Measurements from ENCODE around the gene FXN.
"Not testable (repeated sequence)": the region's sequence is repeated elsewhere in the genome, so short reads cannot be mapped to it uniquely, and the experiment has no call there.

FXN gene

GRCh38 chr9:69035438-69036308 lies at the start of gene FXN:
TSS of gene FXN (plus strand) at chr9:69035752. CDS start at chr9:69035783, 31 bp downstream.
- TF ChIP-seq POLR2A (IDR thresholded peaks at IDR 0.05; ENCODE audit: low read depth, low read length) = peak; percentile 75
- DNase-seq (ENCODE audit: insufficient read length, low spot score) (peak; percentile 98), FAIRE-seq (no peak)

DNA sequence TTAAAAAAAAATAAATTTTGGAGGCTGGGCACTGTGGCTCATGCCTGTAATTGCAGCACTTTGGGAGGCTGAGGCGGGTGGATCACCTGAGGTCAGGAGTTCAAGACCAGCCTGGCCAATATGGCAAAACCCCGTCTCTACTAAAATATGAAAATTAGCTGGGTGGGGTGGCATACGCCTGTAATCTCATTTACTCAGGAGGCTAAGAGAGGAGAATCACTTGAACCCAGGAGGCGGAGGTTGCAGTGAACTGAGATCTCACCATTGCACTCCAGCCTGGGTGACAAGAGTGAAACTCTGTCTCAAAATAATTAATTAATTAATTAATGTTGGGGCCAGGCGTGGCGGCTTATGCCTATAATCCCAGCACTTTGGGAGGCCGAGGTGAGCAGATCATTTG lies 48.6 kb upstream of the FXN start:
- FAIRE-seq = not testable (repeated sequence)

GRCh38 chr9:68991457-68991856 lies 44.1 kb upstream of the FXN start:
- no peak for FAIRE-seq
- TF ChIP-seq POLR2A (IDR thresholded peaks at IDR 0.05; ENCODE audit: low read depth, low read length) = no peak

More for the DNA sequence above, 48.6 kb upstream of the FXN start:
- not testable (repeated sequence) for DNase-seq (ENCODE audit: insufficient read length, low spot score)

GRCh38 chr9:68995776-68996175 lies 39.8 kb upstream of the FXN start:
- FAIRE-seq = no peak
- DNase-seq (ENCODE audit: insufficient read length, low spot score) = no peak
- TF ChIP-seq POLR2A (IDR thresholded peaks at IDR 0.05; ENCODE audit: low read depth, low read length) = no peak

More at GRCh38 chr9:68991457-68991856, 44.1 kb upstream of the FXN start:
- no peak for DNase-seq (ENCODE audit: insufficient read length, low spot score)

DNA sequence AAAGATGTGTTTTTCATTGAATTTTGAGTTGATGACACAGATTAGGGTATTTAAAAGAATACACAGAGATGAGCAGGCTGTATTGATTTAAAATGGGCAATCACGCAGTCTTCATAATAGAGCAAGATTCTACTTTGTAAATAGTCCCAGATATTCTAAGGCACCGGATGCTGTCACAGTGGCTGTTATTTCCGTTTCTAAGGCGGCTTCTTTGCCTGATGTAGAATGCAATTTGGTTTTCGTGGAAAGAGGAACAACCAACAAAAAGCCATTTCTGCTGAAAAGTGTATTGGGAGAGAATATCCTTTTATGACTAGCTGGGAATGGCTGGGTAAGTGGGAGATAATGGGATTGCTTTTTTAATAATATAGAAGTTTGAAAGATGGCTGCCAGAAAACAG lies 39.1 kb upstream of the FXN start:
- FAIRE-seq (no peak), DNase-seq (ENCODE audit: insufficient read length, low spot score) (no peak)
- TF ChIP-seq POLR2A (IDR thresholded peaks at IDR 0.05; ENCODE audit: low read depth, low read length) = no peak

- DNase-seq (ENCODE audit: insufficient read length, low spot score) (no peak), FAIRE-seq (no peak)
- no peak for TF ChIP-seq POLR2A (IDR thresholded peaks at IDR 0.05; ENCODE audit: low read depth, low read length)
Observed at GRCh38 chr9:68997666-68998065, 37.9 kb upstream of the FXN start.

- no peak for TF ChIP-seq POLR2A (IDR thresholded peaks at IDR 0.05; ENCODE audit: low read depth, low read length)
- DNase-seq (ENCODE audit: insufficient read length, low spot score) (no peak), FAIRE-seq (no peak)
Observed at GRCh38 chr9:68998385-68998784, 37.2 kb upstream of the FXN start.

DNA sequence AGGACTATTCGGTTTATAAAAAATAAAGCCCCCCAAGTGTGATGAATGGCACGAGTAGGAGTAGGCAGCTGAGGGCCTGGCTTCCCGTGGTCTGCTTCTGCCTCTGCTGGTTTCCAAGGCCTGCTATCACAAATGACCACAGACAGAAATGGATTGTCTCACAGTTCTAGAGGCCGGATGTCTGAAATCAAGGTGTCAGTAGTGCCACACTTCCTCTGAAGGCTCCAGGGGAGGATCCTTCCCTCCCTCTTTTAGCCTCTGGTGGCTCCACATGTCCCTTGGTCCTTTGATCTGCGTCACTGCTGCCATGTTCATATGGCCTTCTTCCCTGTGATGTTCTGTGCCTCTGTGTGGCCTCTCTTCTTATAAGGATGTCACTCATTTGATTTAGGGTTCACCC lies 36.7 kb upstream of the FXN start:
- TF ChIP-seq POLR2A (IDR thresholded peaks at IDR 0.05; ENCODE audit: low read depth, low read length) = no peak
- DNase-seq (ENCODE audit: insufficient read length, low spot score) (no peak), FAIRE-seq (no peak)

- TF ChIP-seq POLR2A (IDR thresholded peaks at IDR 0.05; ENCODE audit: low read depth, low read length) = no peak
- peak; percentile 88 for FAIRE-seq
- DNase-seq (ENCODE audit: insufficient read length, low spot score) = peak; percentile 72
Observed at GRCh38 chr9:68999393-69000105, 36.0 kb upstream of the FXN start.

DNA sequence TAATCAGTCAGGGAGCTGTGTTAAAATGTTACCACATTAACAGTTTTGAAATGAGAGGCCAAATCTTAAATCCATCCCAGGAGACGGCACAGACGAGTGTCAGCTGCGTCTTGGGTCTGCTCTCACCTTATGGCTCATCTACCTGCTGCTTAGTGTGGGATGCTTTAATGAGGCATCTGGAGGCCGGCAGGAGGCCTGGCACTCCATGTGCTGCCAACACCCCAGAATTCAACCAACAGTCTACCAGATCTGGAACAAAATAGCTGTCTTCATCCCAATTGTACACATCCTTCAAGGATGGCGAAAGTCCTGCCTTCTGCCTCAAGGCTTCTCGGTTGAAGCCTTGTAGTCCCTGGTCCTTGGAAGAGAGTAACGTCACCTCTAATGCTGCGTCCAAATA lies 33.6 kb upstream of the FXN start:
- no peak for FAIRE-seq
- TF ChIP-seq POLR2A (IDR thresholded peaks at IDR 0.05; ENCODE audit: low read depth, low read length) = no peak

DNA sequence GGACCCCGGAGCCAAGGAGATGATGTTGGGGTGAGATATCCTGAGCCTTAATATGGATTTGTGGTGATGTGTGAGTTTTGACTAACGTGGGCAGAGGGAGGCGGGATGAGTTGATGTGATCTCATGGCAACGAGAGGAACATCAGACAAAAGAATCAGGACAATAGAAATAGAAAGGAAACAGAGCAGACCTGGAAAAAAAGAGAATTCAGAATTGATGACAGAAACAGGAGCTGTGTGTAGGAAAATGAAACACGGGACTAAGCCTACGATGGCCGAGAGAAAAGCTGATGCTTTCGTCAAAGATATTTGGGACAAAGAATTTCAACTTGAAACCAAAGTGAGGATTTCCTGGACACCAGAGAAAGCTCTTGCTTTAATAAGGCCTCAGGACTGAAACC lies 32.5 kb upstream of the FXN start:
- FAIRE-seq (no peak), DNase-seq (ENCODE audit: insufficient read length, low spot score) (no peak)
- TF ChIP-seq POLR2A (IDR thresholded peaks at IDR 0.05; ENCODE audit: low read depth, low read length) = no peak

More for the DNA sequence above, 33.6 kb upstream of the FXN start:
- no peak for DNase-seq (ENCODE audit: insufficient read length, low spot score)

GRCh38 chr9:69004836-69005235 lies 30.7 kb upstream of the FXN start:
- no peak for TF ChIP-seq POLR2A (IDR thresholded peaks at IDR 0.05; ENCODE audit: low read depth, low read length)
- FAIRE-seq (no peak), DNase-seq (ENCODE audit: insufficient read length, low spot score) (no peak)

DNA sequence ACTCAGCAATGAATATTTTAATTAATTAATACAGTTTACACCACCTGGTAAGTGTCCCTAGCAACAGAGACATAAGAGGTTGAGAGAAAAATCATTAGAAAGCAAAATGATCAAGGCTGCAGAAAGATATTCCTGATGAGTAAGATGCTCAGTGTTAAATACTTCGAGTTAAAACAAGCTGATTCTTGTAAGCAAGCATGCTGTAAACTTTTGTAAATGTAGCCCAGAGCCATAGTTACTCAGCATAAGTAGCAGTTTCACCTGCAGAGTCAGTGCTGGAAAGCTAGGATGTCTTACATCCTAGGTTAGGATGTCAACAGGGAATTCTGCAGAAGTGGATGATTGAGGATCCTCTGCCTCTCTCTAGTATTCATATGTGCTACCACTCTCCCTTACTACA lies 25.8 kb upstream of the FXN start:
- no peak for DNase-seq (ENCODE audit: insufficient read length, low spot score)
- FAIRE-seq = no peak
- TF ChIP-seq POLR2A (IDR thresholded peaks at IDR 0.05; ENCODE audit: low read depth, low read length) = no peak

DNA sequence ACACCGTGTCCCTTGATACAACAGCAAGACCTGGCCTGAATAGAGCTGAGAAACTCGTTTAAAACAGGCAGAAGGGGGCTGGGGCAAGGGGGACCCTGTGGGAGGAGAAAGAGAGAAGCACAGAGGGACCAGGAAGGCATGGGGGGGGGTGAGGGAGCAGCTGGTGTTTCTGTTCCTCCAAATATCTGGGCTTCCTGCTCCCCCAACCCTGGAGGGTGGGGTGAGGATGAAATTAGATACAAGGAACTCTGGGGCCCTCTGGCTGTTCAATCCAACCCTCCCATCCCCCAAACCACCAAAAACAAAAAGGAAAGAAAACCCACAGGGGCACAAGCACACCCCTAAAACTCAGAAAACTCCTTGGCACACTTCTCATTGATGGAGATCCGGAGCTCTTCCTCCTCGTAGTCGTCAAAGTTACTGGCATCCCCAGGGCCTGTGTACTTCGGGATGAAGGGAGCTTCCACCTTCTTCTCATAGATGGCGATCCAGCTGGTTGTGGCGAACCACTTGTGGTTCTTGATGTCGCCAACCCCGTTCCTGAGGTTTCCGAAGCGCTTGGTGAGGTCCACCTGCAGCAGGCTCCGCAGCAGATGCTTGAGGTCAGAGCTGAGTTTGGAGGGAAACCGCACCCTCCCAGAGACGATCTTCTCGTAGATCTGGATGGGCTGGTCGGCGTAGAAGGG lies 22.7 kb upstream of the FXN start:
- no peak for DNase-seq (ENCODE audit: insufficient read length, low spot score)
- no peak for FAIRE-seq
- TF ChIP-seq POLR2A (IDR thresholded peaks at IDR 0.05; ENCODE audit: low read depth, low read length) = no peak
